ENCODE data around the gene ODC1.
A peak's percentile ranks its signal among the peaks of the same experiment; 100 is the strongest.

ODC1 gene

DNA sequence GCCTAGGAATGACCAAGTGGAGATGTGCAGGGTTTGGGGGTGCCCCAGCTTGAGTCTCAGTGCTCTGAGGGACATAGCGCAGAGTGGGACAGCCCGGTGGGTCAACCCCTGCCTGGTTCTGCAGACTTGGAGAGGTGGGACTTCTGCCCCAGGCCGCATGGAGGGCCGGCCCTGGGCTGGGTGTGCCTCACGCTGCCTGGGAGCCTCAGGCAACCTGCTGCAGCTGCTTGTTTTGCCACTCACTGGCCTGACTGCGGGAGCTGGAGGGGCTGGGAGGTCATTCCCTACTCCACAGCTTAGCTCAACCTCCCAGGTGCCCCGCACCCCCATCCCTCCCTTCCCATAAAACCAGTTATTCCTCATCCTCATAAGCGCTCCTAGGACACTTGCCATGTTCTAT lies 33.1 kb downstream of the ODC1 start:
- DNase-seq (ENCODE audit: low spot score) = no peak

DNA sequence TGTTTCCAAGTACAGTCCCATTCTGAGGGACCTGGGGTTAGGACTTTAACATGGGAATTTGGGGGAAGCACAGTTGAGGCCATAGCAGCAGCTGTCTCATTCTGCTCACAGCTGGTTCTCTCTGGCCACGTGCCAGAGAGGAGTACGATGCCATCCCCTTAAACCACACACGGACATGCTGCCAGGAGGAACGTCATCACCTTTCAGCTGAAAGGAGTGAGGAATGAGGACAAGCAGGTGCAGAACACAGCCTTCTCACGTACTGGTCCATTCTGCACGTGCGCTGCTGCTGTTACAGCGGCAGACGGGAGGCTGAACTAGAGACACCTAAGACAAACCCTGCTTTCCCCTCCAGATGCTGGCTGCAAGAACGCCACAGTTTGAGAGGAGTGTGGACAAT lies 33.5 kb downstream of the ODC1 start:
- DNase-seq (ENCODE audit: low spot score) = peak; percentile 46

DNA sequence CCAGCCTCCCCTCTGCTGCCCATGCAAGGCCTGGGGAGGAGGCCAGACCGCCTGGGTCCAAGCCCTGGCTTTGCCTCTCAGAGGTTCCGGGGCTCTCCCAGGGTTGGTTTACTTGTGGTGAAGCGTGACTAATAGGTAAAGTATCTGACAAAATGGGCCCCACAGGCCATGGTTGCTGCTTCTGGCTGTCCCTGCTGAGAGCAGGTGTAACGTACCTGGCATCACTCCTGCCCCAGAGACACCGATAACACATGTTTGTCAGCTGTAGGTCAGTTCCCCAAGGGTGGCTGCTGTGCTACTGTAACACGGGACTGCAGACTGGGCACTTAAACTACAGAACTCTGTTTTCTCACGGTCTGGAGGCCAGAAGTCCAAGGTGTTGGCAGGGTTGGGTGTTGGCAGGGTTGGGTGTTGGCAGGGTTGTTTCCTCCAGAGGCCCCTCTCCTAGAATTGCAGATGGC lies 34.1 kb downstream of the ODC1 start:
- DNase-seq (ENCODE audit: low spot score) = peak; percentile 92

DNA sequence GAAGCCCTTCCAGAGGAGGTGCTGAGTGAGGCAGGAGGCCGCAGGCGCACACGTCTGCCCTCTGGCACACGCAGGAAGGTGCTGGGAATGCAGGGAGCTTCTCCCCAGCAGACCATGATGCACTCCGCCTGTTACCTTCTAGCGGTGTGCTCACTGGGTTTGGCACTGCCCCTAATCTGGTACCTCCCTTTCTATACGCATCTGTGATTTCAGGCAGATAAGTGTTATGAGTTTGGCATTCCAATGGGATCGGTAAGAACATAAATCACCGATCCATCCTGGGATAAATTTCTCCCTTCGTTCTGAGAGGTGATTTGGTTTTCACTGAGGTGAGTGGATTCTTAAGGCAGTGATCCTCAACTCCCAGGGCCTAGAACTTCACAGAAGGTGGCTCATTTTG lies 34.6 kb downstream of the ODC1 start:
- peak; percentile 88 for DNase-seq (ENCODE audit: low spot score)

GRCh38 chr2:10412380-10412779 lies 35.7 kb downstream of the ODC1 start:
- DNase-seq (ENCODE audit: low spot score) = peak; percentile 60

GRCh38 chr2:10411557-10411956 lies 36.6 kb downstream of the ODC1 start:
- no peak for DNase-seq (ENCODE audit: low spot score)

- no peak for DNase-seq (ENCODE audit: low spot score)
Measured at GRCh38 chr2:10410823-10411437, 37.2 kb downstream of the ODC1 start.

DNA sequence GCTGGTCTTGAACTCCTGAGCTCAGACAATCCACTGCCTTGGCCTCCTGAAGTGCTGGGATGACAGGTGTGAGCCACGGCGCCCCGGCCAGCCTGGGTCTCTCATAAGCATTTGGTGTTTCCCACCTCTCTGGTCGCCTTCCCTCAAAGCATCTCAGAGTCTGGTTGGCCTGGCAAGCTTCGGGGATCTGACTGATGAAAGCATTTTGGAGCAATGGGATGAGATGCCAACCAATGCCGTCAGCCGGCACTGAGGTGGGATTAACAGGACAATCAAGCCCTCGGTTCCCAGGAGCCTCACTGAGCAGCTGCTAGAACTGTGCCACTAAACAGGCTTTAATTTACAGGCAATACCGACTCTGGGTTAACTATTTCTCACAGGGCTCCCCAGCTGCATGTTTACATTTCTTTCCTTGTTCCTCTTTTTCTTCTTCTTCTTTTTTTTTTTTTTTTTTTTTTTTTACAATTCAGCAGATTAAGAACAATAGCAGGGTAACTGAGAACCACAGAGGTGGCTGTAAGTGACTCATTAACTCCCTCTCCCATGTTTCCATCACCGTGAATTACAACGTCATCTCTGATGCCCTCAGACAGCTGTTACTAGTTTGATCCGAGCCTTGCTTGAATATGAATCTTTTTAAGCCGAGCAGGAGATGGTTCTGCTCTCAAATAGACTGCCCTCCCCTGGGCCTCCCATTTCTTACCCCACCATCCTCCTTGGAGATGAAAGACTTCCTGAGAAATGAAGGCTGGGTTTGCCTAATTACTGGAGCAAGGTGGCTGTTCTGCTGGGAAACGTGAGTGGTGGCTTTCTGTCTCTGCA lies 37.9 kb downstream of the ODC1 start:
- DNase-seq (ENCODE audit: low spot score) = peak; percentile 47

GRCh38 chr2:10408649-10409579 lies 39.2 kb downstream of the ODC1 start:
- DNase-seq (ENCODE audit: low spot score) = peak; percentile 89

DNA sequence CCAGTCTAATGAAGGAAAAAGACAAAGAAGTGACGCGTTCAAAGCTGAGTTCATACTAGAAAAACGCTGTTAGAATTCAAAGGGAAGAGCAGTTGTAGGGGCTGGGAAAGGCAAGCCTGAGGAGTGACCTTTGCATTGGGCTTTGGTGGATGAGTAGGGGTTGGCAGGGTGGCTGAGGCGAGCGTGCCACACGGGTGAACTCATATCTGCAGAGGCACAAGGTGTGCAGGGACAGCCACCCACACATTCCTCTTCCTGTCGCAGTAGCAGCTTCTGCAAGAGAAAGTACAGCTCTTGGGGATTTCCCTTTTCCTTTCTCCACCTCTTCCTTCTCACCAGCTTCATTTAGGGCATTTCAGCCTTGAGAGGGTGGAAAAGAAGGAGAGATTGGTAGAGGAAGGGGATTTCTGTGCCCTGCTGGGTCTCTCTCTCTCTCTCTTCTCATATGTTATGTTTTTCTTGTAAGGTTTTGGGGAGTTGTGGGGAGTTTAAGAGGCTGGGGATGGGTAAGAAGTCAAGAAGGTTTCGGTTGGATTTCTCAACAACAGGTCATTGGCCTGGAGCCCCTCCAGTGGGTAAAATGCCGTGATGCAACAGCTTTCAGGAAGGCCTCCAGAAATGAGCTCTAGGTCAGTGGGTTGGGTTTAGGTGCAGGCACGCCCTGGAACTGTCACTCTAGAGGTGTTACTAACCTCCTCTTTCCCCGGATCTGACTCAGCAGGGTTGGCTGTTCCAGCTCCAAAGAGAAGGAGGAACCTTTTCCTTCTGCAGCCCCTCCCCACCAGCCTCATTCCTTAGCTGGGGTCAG lies 40.1 kb downstream of the ODC1 start:
- DNase-seq (ENCODE audit: low spot score) = peak; percentile 95

- no peak for DNase-seq (ENCODE audit: low spot score)
Measured at GRCh38 chr2:10407432-10407831, 40.7 kb downstream of the ODC1 start.

DNA sequence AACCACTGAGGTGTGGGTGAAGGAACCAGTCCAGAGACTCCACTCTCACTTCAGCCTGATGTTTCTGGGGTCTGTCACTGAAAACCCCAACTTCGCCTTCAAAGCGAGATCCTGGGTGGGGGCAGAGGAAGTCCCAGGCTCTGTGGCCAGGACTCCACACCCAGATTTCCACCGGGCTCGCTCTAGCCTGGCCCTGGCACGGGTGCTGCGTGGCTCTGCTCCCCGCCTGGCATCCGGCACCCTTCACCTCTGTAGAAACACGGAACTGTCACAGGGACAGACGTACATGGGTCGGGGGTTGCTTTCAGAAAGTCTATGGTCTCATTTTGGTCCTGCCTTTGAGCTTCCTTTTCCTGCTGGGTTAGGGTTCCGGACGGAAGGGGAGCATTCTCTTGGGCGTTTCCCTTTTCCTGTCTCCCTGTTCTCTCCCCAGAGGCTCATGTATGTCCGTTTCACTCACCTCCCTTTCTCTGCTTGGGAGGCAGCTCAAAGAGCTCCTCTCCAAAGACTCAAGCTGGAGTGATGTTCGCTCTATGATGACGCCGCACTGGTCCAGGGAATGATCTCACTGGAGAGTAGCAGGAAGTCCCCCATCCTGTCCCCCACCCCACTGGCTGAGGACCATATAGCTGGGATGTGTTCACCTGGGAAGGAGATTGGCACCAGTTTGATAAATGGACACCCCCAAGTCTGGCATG lies 41.5 kb downstream of the ODC1 start:
- no peak for DNase-seq (ENCODE audit: low spot score)

DNA sequence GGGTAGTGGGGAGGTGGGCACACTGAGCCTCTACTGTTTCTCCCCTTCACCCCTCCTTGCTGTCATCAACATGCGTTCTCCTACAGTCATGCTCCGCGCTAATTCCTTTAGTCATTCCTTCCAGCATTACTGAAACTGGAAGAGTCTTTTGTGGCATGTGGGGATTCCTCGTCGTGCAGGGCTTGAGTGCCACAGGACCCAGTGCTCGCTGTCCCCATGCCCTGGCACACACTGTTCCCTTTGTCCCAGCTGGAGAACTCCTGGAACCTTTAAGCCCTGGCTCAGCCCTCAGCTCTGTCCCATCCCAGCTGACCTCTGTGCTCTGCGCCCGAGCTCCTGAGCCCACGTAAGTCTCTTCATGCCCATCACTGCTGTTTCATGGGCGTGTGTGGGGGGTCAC lies 42.1 kb downstream of the ODC1 start:
- no peak for DNase-seq (ENCODE audit: low spot score)

GRCh38 chr2:10405448-10405847 lies 42.7 kb downstream of the ODC1 start:
- peak; percentile 98 for DNase-seq (ENCODE audit: low spot score)

GRCh38 chr2:10404324-10405143 lies 43.6 kb downstream of the ODC1 start:
- DNase-seq (ENCODE audit: low spot score) = no peak

DNA sequence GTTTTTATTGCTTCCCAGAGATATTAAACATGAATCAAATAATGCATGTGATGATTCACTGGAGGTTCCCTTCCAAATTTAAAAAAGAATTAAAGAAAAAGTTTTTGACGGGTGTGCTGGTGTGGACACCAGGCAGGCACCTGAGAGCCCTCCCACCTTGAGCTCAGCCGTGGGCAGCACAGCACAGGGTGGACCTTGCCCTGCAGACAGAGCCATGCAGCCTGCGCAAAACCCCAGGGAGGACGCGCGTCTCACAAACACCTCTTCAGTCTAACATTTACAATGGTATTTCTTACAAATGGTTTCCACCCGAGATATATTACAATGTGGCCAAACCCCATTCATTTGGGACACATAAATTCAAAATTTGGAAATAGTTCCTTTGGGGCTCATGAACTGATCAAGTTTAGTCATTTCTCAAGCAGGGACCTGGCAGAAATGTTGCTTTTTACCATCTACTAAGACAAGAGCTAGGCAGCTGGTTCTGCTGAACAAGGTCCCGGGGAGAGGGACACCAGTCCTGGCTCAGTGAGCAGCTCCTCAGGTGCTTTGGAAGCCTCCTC lies 45.4 kb downstream of the ODC1 start:
- no peak for DNase-seq (ENCODE audit: low spot score)

- peak; percentile 53 for DNase-seq (ENCODE audit: low spot score)
Measured at GRCh38 chr2:10402062-10402585, 46.0 kb downstream of the ODC1 start.

DNA sequence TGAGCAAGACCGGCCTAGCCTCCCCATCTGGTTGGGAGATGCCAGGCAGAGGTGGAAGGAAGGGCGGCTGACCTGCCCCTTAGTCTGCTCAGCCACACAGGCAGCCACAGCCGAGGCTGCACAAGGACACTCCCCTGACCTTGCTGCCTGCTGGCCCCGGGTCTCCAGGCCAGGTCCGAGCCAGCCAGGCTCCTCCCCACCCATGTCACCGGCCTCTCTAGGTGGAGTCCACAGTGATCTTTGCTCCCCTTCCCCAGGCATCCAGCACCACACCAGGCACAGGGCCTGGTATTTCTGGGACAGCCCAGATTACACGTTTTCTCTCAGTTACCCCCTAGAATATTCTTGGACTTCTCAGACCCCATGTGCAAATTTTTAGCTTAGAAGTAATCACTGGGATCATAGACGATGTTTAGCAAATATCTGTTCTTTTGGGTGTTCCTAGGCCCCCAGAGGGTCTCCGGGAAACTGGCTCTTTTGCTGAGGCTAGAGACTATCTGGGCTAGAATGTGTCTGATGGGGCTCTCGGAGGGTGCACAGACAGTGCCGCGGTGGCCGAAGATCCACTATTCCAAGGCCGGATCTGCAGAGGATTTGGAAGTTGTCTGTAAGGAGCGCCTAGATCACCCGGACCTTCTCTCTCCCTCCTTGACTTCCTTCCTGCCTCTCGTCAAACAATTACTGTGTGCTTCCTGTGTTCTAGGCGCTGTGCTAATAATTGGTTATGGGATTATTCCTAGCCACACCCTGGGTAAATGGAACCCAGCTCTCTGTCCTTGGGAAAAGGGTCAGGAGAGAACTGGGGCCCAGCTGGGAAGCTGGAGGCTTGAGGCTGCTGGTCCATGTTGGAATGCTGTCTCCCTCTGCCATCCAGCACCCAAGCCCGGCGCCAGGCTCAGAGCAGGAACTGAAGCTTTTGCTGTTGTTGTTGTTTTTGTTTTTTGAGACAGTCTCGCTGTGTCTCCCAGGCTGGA lies 46.9 kb downstream of the ODC1 start:
- DNase-seq (ENCODE audit: low spot score) = no peak

Measured in kidney tubule cell (primary cell).